ENCODE data around the gene PRR20A. TPM values are rescaled to one million over a fixed set of nuclear protein-coding genes. Genes with fewer than 3 reads are reported as not detected.
"Not testable (repeated sequence)": the region's sequence is repeated elsewhere in the genome, so short reads cannot be mapped to it uniquely, and the experiment has no call there.

Gene PRR20A
- total RNA-seq, result not detected in 2 replicates

- intact Hi-C loops (cut with micrococcal nuclease), result not testable (repeated sequence)
These were observed at the start of gene PRR20A for GRCh38 chr13:57140235-57140968. Gene PRR20A (plus strand): TSS chr13:57140918. CDS start chr13:57141305, 387 bp downstream.

- intact Hi-C loops (cut with micrococcal nuclease), result no loop called here
These were observed 25.8 kb upstream of the PRR20A start for GRCh38 chr13:57114945-57115344.

GRCh38 chr13:57123681-57124080 lies 17.0 kb upstream of the PRR20A start:
- intact Hi-C loops (cut with micrococcal nuclease), result no loop called here

- intact Hi-C loops (cut with micrococcal nuclease), result no loop called here
These were observed 11.8 kb upstream of the PRR20A start for GRCh38 chr13:57128909-57129308.

GRCh38 chr13:57136093-57136492 lies 4.6 kb upstream of the PRR20A start:
- intact Hi-C loops (cut with micrococcal nuclease), result no loop called here

- intact Hi-C loops (cut with micrococcal nuclease), result no loop called here
These were observed 3.1 kb upstream of the PRR20A start for GRCh38 chr13:57137585-57137984.

- intact Hi-C loops (cut with micrococcal nuclease), result no loop called here
These were observed 1.7 kb upstream of the PRR20A start for GRCh38 chr13:57138988-57139387.

GRCh38 chr13:57139781-57140180 lies 937 bp upstream of the PRR20A start:
- intact Hi-C loops (cut with micrococcal nuclease), result not testable (repeated sequence)

GRCh38 chr13:57147188-57147587 lies 6.5 kb downstream of the PRR20A start, which contains the start of gene PRR20B:
Gene PRR20B (plus strand): TSS chr13:57147488. CDS start chr13:57147875, 387 bp downstream.
- intact Hi-C loops (cut with micrococcal nuclease), result not testable (repeated sequence)

- intact Hi-C loops (cut with micrococcal nuclease), result not testable (repeated sequence)
These were observed 7.4 kb downstream of the PRR20A start for GRCh38 chr13:57148106-57148505.

- intact Hi-C loops (cut with micrococcal nuclease), result not testable (repeated sequence)
These were observed 13.0 kb downstream of the PRR20A start, which contains the start of gene PRR20C for GRCh38 chr13:57153761-57154160. Gene PRR20C (plus strand): TSS chr13:57154061. CDS start chr13:57154448, 387 bp downstream.

- intact Hi-C loops (cut with micrococcal nuclease), result not testable (repeated sequence)
These were observed 19.6 kb downstream of the PRR20A start, which contains the start of gene PRR20D for GRCh38 chr13:57160332-57160731. Gene PRR20D (plus strand): TSS chr13:57160632. CDS start chr13:57161019, 387 bp downstream.

- intact Hi-C loops (cut with micrococcal nuclease), result not testable (repeated sequence)
These were observed 26.2 kb downstream of the PRR20A start, which contains the start of gene PRR20E for GRCh38 chr13:57166897-57167296. Gene PRR20E (plus strand): TSS chr13:57167197. CDS start chr13:57167584, 387 bp downstream.

- intact Hi-C loops (cut with micrococcal nuclease), result no loop called here
These were observed 50.9 kb downstream of the PRR20A start for GRCh38 chr13:57191667-57192066.

Other genes starting within 250 kb of the PRR20A start
- gene PRR20B, start 6.6 kb downstream of the PRR20A start, total RNA-seq, result not detected in 2 replicates
- not detected in 2 replicates for gene PRR20C, start 13.1 kb downstream of the PRR20A start, total RNA-seq
- not detected in 2 replicates for gene PRR20D, start 19.7 kb downstream of the PRR20A start, total RNA-seq
- gene PRR20E, start 26.3 kb downstream of the PRR20A start, total RNA-seq, result not detected in 2 replicates

Measured in T-helper 2 cell treated with Interferon-gamma antibody and Interleukin-4, amounts not matched to agents 100 ng/mL and 5 ng/mL, for 36 hours (primary cell).